IMR-90 (cell line): ENCODE results near the gene FANCF. TPM values are rescaled to one million over a fixed set of nuclear protein-coding genes. Genes with fewer than 3 reads are reported as not detected.

Source experiments
- ATAC-seq: fragments of 200-7000 bp; cut with Tn5 transposase; 2 replicates; pipeline ENCODE4 v1.9.1; 2020; ENCODE audit warnings: low read depth, mild to moderate bottlenecking, moderate library complexity
- BruUV-seq: library from RNA; stranded (reverse); fragments of 400-500 nt; replicated peaks from 2 replicates; lab custom pipeline; 2021; lab: Mats Ljungman, UMichigan
- CTCF ChIA-PET: fragments of 300-600 bp; formaldehyde crosslinking; extraction: SDS; loops from one replicate; lab custom pipeline; 2021; ENCODE audit warnings: antibody characterized with exemption; lab: Yijun Ruan, JAX
- POLR2A ChIA-PET: fragments of 300-600 bp; sonication (Branson Sonifier 250); formaldehyde crosslinking; loops from one replicate; lab custom pipeline; 2022; ENCODE audit warnings: antibody characterized with exemption; ENCODE audit not compliant: unreplicated experiment; lab: Charles Lee
- DNase-seq: peaks from one replicate; pipeline ENCODE4 v3.0.0; 2013
- H2AFZ ChIP-seq: replicated peaks from 2 replicates; pipeline ENCODE3; 2013; ENCODE audit warnings: low read length, mild to moderate bottlenecking; ENCODE audit not compliant: poor library complexity
- H2AK5ac ChIP-seq: 2 replicates; pipeline ENCODE4 v1.6.1; 2013; ENCODE audit warnings: low read depth, low read length, inconsistent platforms
- H2AK9ac ChIP-seq: replicated peaks from 2 replicates; pipeline ENCODE3; 2013; ENCODE audit warnings: mild to moderate bottlenecking, low read depth, low read length, moderate library complexity; ENCODE audit not compliant: poor library complexity
- H2BK120ac ChIP-seq: 2 replicates; pipeline ENCODE4 v1.6.1; 2013; ENCODE audit warnings: low read depth, low read length, inconsistent platforms
- H2BK15ac ChIP-seq: 3 replicates; pipeline ENCODE4 v1.6.1; 2013; ENCODE audit warnings: low read depth, low read length, inconsistent platforms
- H2BK20ac ChIP-seq: 2 replicates; pipeline ENCODE4 v1.6.1; 2013; ENCODE audit warnings: low read depth, mild to moderate bottlenecking, inconsistent platforms, low read length, moderate library complexity
- H2BK5ac ChIP-seq: 2 replicates; pipeline ENCODE4 v1.6.1; 2013; ENCODE audit warnings: mild to moderate bottlenecking, low read depth, low read length, inconsistent platforms; ENCODE audit not compliant: poor library complexity, severe bottlenecking
- H3K14ac ChIP-seq: replicated peaks from 2 replicates; pipeline ENCODE4 v1.6.1; 2013; ENCODE audit warnings: low read depth, low read length, inconsistent platforms
- H3K18ac ChIP-seq: 2 replicates; pipeline ENCODE4 v1.6.1; 2013; ENCODE audit warnings: low read depth, low read length, control low read depth
- H3K23ac ChIP-seq: 2 replicates; pipeline ENCODE4 v1.6.1; 2013; ENCODE audit warnings: low read depth, low read length, inconsistent platforms
- H3K27ac ChIP-seq: 2 replicates; pipeline ENCODE4 v1.5.1; 2013; ENCODE audit warnings: mild to moderate bottlenecking, control low read depth, low read length; ENCODE audit not compliant: insufficient read depth
- H3K27me3 ChIP-seq: 2 replicates; pipeline ENCODE4 v1.6.1; 2013; ENCODE audit warnings: low read length; ENCODE audit not compliant: control insufficient read depth, insufficient read depth
- H3K36me3 ChIP-seq: 2 replicates; pipeline ENCODE4 v1.6.1; 2013; ENCODE audit warnings: low read length, mixed read lengths; ENCODE audit not compliant: control insufficient read depth, insufficient read depth
- H3K4ac ChIP-seq: 2 replicates; pipeline ENCODE4 v1.6.1; 2013; ENCODE audit warnings: low read depth, low read length, inconsistent platforms
- H3K4me1 ChIP-seq: 2 replicates; pipeline ENCODE4 v1.6.1; 2013; ENCODE audit warnings: low read length, mixed read lengths; ENCODE audit not compliant: control insufficient read depth, insufficient read depth
- H3K4me2 ChIP-seq: 2 replicates; pipeline ENCODE4 v1.6.1; 2013; ENCODE audit warnings: low read depth, mild to moderate bottlenecking, control low read depth, low read length, moderate library complexity
- H3K4me3 ChIP-seq: 2 replicates; pipeline ENCODE4 v1.5.1; 2013; ENCODE audit warnings: low read depth, mild to moderate bottlenecking, control low read depth, low read length, moderate library complexity; ENCODE audit not compliant: insufficient read depth
- H3K56ac ChIP-seq: 2 replicates; pipeline ENCODE4 v1.6.1; 2013; ENCODE audit warnings: low read length, inconsistent platforms; ENCODE audit not compliant: insufficient read depth; ENCODE audit errors: extremely low read depth
- H3K79me1 ChIP-seq, 2 experiments: 2 replicates each; pipeline ENCODE4 v1.6.1; 2013; ENCODE audit warnings: low read length in 2 of 2, inconsistent platforms in 1 of 2, low read depth in 1 of 2
- H3K9ac ChIP-seq: 2 replicates; pipeline ENCODE4 v1.6.1; 2013; ENCODE audit warnings: low read depth, low read length, control low read depth
- H3K9me1 ChIP-seq: 2 replicates; pipeline ENCODE4 v1.6.1; 2013; ENCODE audit warnings: low read length, inconsistent platforms; ENCODE audit not compliant: insufficient read depth
- H3K9me3 ChIP-seq: 2 replicates; pipeline ENCODE4 v1.6.1; 2013; ENCODE audit warnings: low read length; ENCODE audit not compliant: control insufficient read depth, insufficient read depth
- H4K20me1 ChIP-seq: 2 replicates; pipeline ENCODE4 v1.6.1; 2013; ENCODE audit warnings: low read length, inconsistent platforms; ENCODE audit not compliant: insufficient read depth
- H4K5ac ChIP-seq: 2 replicates; pipeline ENCODE4 v1.6.1; 2013; ENCODE audit warnings: mild to moderate bottlenecking, low read depth, low read length, control low read depth
- H4K8ac ChIP-seq, 2 experiments: 2 replicates each; pipeline ENCODE4 v1.6.1; 2013; ENCODE audit warnings: low read depth in 2 of 2, low read length in 2 of 2, control low read depth in 1 of 2, inconsistent platforms in 1 of 2
- H4K91ac ChIP-seq: 2 replicates; pipeline ENCODE4 v1.6.1; 2013; ENCODE audit warnings: low read depth, low read length, inconsistent platforms; ENCODE audit not compliant: insufficient read depth
- BHLHE40 ChIP-seq: fragments of 150-350 bp; IDR thresholded peaks from 2 replicates; pipeline ENCODE4 v1.6.1; 2016; ENCODE audit warnings: mild to moderate bottlenecking, low read depth, low read length
- CEBPB ChIP-seq: IDR thresholded peaks from 2 replicates; pipeline ENCODE4 v1.6.1; 2012; ENCODE audit warnings: low read depth, low read length, improper control_type of control experiment
- CHD1 ChIP-seq: IDR thresholded peaks from 2 replicates; pipeline ENCODE4 v1.6.1; 2012; ENCODE audit warnings: low read depth, low read length, improper control_type of control experiment
- CTCF ChIP-seq: conservative IDR thresholded peaks from 2 replicates; pipeline ENCODE4 v1.5.1; 2012; ENCODE audit warnings: mild to moderate bottlenecking, low read depth, low read length, improper control_type of control experiment
- ELK1 ChIP-seq: fragments of 150-350 bp; IDR thresholded peaks from 2 replicates; pipeline ENCODE4 v1.6.1; 2016; ENCODE audit warnings: low read depth, mild to moderate bottlenecking, low read length, moderate library complexity, borderline replicate concordance
- FOS ChIP-seq: fragments of 150-350 bp; IDR thresholded peaks from 2 replicates; pipeline ENCODE4 v1.6.1; 2016; ENCODE audit warnings: low read depth, low read length
- MAFK ChIP-seq: IDR thresholded peaks from 2 replicates; pipeline ENCODE4 v1.6.1; 2012; ENCODE audit warnings: low read depth, low read length, improper control_type of control experiment
- MAZ ChIP-seq: IDR thresholded peaks from 2 replicates; pipeline ENCODE4 v1.6.1; 2012; ENCODE audit warnings: low read depth, mild to moderate bottlenecking, low read length, improper control_type of control experiment, moderate library complexity, borderline replicate concordance
- MXI1 ChIP-seq: IDR thresholded peaks from 2 replicates; pipeline ENCODE4 v1.6.1; 2012; ENCODE audit warnings: low read depth, mild to moderate bottlenecking, low read length, moderate library complexity, borderline replicate concordance
- NFE2L2 ChIP-seq: fragments of 150-350 bp; IDR thresholded peaks from 2 replicates; pipeline ENCODE4 v1.6.1; 2016; ENCODE audit warnings: low read depth, mild to moderate bottlenecking, low read length
- POLR2A ChIP-seq: IDR thresholded peaks from 2 replicates; pipeline ENCODE4 v1.6.1; 2012; ENCODE audit warnings: mild to moderate bottlenecking, low read depth, low read length
- RAD21 ChIP-seq: IDR thresholded peaks from 2 replicates; pipeline ENCODE4 v1.6.1; 2012; ENCODE audit warnings: low read length, improper control_type of control experiment
- RCOR1 ChIP-seq: IDR thresholded peaks from 2 replicates; pipeline ENCODE4 v1.6.1; 2012; ENCODE audit warnings: mild to moderate bottlenecking, low read length, improper control_type of control experiment; ENCODE audit not compliant: insufficient replicate concordance
- RFX5 ChIP-seq: IDR thresholded peaks from 2 replicates; pipeline ENCODE4 v1.8.0; 2012; ENCODE audit warnings: low read depth, mild to moderate bottlenecking, low read length, moderate library complexity
- SMC3 ChIP-seq: fragments of 150-350 bp; IDR thresholded peaks from 2 replicates; pipeline ENCODE4 v1.6.1; 2016; ENCODE audit warnings: low read depth, mild to moderate bottlenecking, antibody characterized with exemption, low read length, moderate library complexity
- USF2 ChIP-seq: fragments of 150-350 bp; IDR thresholded peaks from 2 replicates; pipeline ENCODE4 v1.6.1; 2017; ENCODE audit warnings: mild to moderate bottlenecking, antibody characterized with exemption, low read length, low read depth
- WGBS, 2 experiments: methylation state at CpG; one replicate each; pipeline versions ENCODE4 v1.1.5 to v1.1.7; 2013; ENCODE audit warnings: missing lambda C conversion rate in 2 of 2; ENCODE audit not compliant: insufficient read length in 1 of 2; ENCODE audit errors: extremely low coverage in 2 of 2; 5-methylcytosine and 5-hydroxymethylcytosine counted together
- dilution Hi-C: fragments of 300-500 bp; cut with HindIII; formaldehyde crosslinking; loops from one replicate; pipeline ENCODE4 v1.14.3; 2018; ENCODE audit warnings: low sequenced_read_pairs; ENCODE audit not compliant: unreplicated experiment
- in situ Hi-C: fragments of 300-500 bp; cut with MboI; formaldehyde crosslinking; loops from 3 replicates; pipeline ENCODE4 v1.14.3; 2019; ENCODE audit warnings: low sequenced_read_pairs, inconsistent platforms, mixed read lengths
- intact Hi-C: fragments of 100-400 bp; cut with micrococcal nuclease; formaldehyde crosslinking; loops from 2 replicates; pipeline ENCODE4 v1.10.0; 2022
- polyA plus RNA-seq, 3 experiments: library from polyadenylated mRNA; depleted of rRNA; stranded (reverse); fragments of >200 nt; gene quantifications; 2 replicates each; pipeline ENCODE4 v1.2.3, GENCODE V29; 2012; ENCODE audit warnings: low replicate concordance in 1 of 3
- total RNA-seq: library from RNA; depleted of rRNA; stranded (reverse); fragments of >200 nt; gene quantifications from 2 replicates; pipeline ENCODE4 v1.2.3, GENCODE V29; 2012

FANCF gene
- total and polyA plus RNA-seq, 2 of the 4 experiments (the other 2 are of a cell fraction) = 3.3 to 5.6 TPM

- ATAC-seq (no peak), DNase-seq (no peak)
- intact Hi-C loops = no loop called here
- in situ Hi-C loops = no loop called here
- Histone ChIP-seq H2BK5ac (no peak overlapping the region), H3K14ac (no peak overlapping the region), H2BK20ac (no peak overlapping the region), H3K36me3 (no peaks in the 10 kb centered on the region), H3K4me3 (no peak overlapping the region), H3K9me1 (no peaks in the 10 kb centered on the region), H4K91ac (no peak overlapping the region), H4K8ac (no peak overlapping the region), H3K4me1 (no peaks in the 10 kb centered on the region), H3K4ac (no peak overlapping the region), H3K4me2 (no peak overlapping the region), H3K18ac (no peak overlapping the region), H4K5ac (no peak overlapping the region), H3K79me1 (no peaks in the 10 kb centered on the region), H2AK9ac (no peak overlapping the region), H3K9ac (no peak overlapping the region), H2AK5ac (no peak overlapping the region), H3K23ac (no peak overlapping the region), H2AFZ (no peak overlapping the region), H4K20me1 (no peaks in the 10 kb centered on the region), H2BK15ac (no peak overlapping the region), H3K9me3 (no peaks in the 10 kb centered on the region), H3K56ac (no peak overlapping the region), H3K27ac (no peak overlapping the region), H2BK120ac (no peak overlapping the region), H3K27me3 (no peaks in the 10 kb centered on the region)
- WGBS, 2 experiments = no CpG with 5 or more reads among the region's 1 CpG
- CTCF ChIA-PET = no interaction called here
- dilution Hi-C loops = no loop called here
- BruUV-seq = no TSS peak
- POLR2A ChIA-PET = no interaction called here
- TF ChIP-seq POLR2A = no peak
- TF ChIP-seq USF2 = no peak
- no peak for TF ChIP-seq RAD21
- no peak for TF ChIP-seq BHLHE40
- no peak for TF ChIP-seq CTCF
- TF ChIP-seq MAFK = no peak
- no peak for TF ChIP-seq CHD1
- TF ChIP-seq NFE2L2 = no peak
- TF ChIP-seq MXI1 = no peak
- TF ChIP-seq RCOR1 = no peak
- TF ChIP-seq ELK1 = no peak
- TF ChIP-seq RFX5 = no peak
- TF ChIP-seq SMC3 = no peak
- TF ChIP-seq CEBPB = no peak
- no peak for TF ChIP-seq MAZ
- no peak for TF ChIP-seq FOS
These were observed 31.6 kb upstream of the FANCF start for GRCh38 chr11:22657101-22657694.
